Duodenal mucosa (tissue), 2 donors: ENCODE measurements around the gene KIF6.

Experiments
- H3K27ac ChIP-seq: one replicate; pipeline ENCODE4 v1.7.0; 2013; ENCODE audit warnings: low read depth, low read length
- H3K27me3 ChIP-seq, 2 donors: one replicate each; pipeline ENCODE4 v1.7.0; 2013; ENCODE audit warnings: low read length in 2 of 2, control low read depth in 1 of 2; ENCODE audit not compliant: insufficient read depth in 2 of 2, control insufficient read depth in 1 of 2
- H3K36me3 ChIP-seq, 2 donors: one replicate each; pipeline ENCODE4 v1.7.0; 2013; ENCODE audit warnings: low read length in 2 of 2, control low read depth in 1 of 2; ENCODE audit not compliant: insufficient read depth in 2 of 2, control insufficient read depth in 1 of 2
- H3K4me1 ChIP-seq, 2 donors: one replicate each; pipeline ENCODE4 v1.7.0; 2013; ENCODE audit warnings: low read length in 2 of 2, control low read depth in 1 of 2; ENCODE audit not compliant: insufficient read depth in 2 of 2, control insufficient read depth in 1 of 2
- H3K4me3 ChIP-seq, 2 donors: one replicate each; pipeline ENCODE4 v1.7.0; 2013; ENCODE audit warnings: low read length in 2 of 2, low read depth in 1 of 2
- H3K9ac ChIP-seq, 2 donors: one replicate each; pipeline ENCODE4 v1.7.0; 2013; ENCODE audit warnings: low read length in 2 of 2, low read depth in 1 of 2
- H3K9me3 ChIP-seq, 2 donors: one replicate each; pipeline ENCODE4 v1.7.0; 2013; ENCODE audit warnings: low read length in 2 of 2, control low read depth in 1 of 2; ENCODE audit not compliant: control insufficient read depth in 1 of 2

Gene KIF6

GRCh38 chr6:39576556-39577303, 148.5 kb downstream of the KIF6 start:
- Histone ChIP-seq H3K9me3 (no peaks in the 10 kb centered on the region), H3K27me3 (no peaks in the 10 kb centered on the region), H3K36me3 (no peaks in the 10 kb centered on the region), H3K9ac (no peak overlapping the region), H3K4me1 (no peaks in the 10 kb centered on the region), H3K4me3 (no peak overlapping the region), H3K27ac (no peak overlapping the region)

GRCh38 chr6:39574991-39575390, 150.2 kb downstream of the KIF6 start:
- Histone ChIP-seq H3K27ac (no peak overlapping the region), H3K9ac (no peak overlapping the region), H3K4me3 (no peak overlapping the region), H3K9me3 (no peaks in the 10 kb centered on the region), H3K4me1 (no peaks in the 10 kb centered on the region), H3K36me3 (no peaks in the 10 kb centered on the region), H3K27me3 (no peaks in the 10 kb centered on the region)

GRCh38 chr6:39573541-39573940, 151.7 kb downstream of the KIF6 start:
- Histone ChIP-seq H3K27ac (no peak overlapping the region), H3K27me3 (no peaks in the 10 kb centered on the region), H3K4me3 (no peak overlapping the region), H3K9ac (no peak overlapping the region), H3K36me3 (no peaks in the 10 kb centered on the region), H3K9me3 (no peaks in the 10 kb centered on the region), H3K4me1 (no peaks in the 10 kb centered on the region)

- no peak overlapping the region for H3K27ac ChIP-seq
- H3K9me3 ChIP-seq, result no peaks in the 10 kb centered on the region
- no peaks in the 10 kb centered on the region for H3K27me3 ChIP-seq
- H3K36me3 ChIP-seq, result no peaks in the 10 kb centered on the region
- no peaks in the 10 kb centered on the region for H3K4me1 ChIP-seq
- H3K9ac ChIP-seq, result no peak overlapping the region
- no peak overlapping the region for H3K4me3 ChIP-seq
These were observed 152.4 kb downstream of the KIF6 start for GRCh38 chr6:39572661-39573340.

GRCh38 chr6:39568896-39569295, 156.3 kb downstream of the KIF6 start:
- H3K27me3 ChIP-seq, result no peaks in the 10 kb centered on the region
- H3K9ac ChIP-seq, result no peak overlapping the region
- H3K36me3 ChIP-seq, result no peaks in the 10 kb centered on the region
- no peaks in the 10 kb centered on the region for H3K4me1 ChIP-seq
- H3K9me3 ChIP-seq, result no peaks in the 10 kb centered on the region
- H3K27ac ChIP-seq, result no peak overlapping the region
- no peak overlapping the region for H3K4me3 ChIP-seq

GRCh38 chr6:39567091-39567490, 158.1 kb downstream of the KIF6 start:
- no peaks in the 10 kb centered on the region for H3K27me3 ChIP-seq
- H3K4me3 ChIP-seq, result no peak overlapping the region
- H3K27ac ChIP-seq, result no peak overlapping the region
- H3K9me3 ChIP-seq, result no peaks in the 10 kb centered on the region
- H3K4me1 ChIP-seq, result no peaks in the 10 kb centered on the region
- H3K36me3 ChIP-seq, result no peaks in the 10 kb centered on the region
- no peak overlapping the region for H3K9ac ChIP-seq

GRCh38 chr6:39566456-39566855, 158.8 kb downstream of the KIF6 start:
- Histone ChIP-seq H3K27me3 (no peaks in the 10 kb centered on the region), H3K4me3 (no peak overlapping the region), H3K36me3 (no peaks in the 10 kb centered on the region), H3K27ac (no peak overlapping the region), H3K4me1 (no peaks in the 10 kb centered on the region), H3K9me3 (no peaks in the 10 kb centered on the region), H3K9ac (no peak overlapping the region)

GRCh38 chr6:39565956-39566355, 159.3 kb downstream of the KIF6 start:
- no peaks in the 10 kb centered on the region for H3K4me1 ChIP-seq
- no peaks in the 10 kb centered on the region for H3K36me3 ChIP-seq
- H3K4me3 ChIP-seq, result no peak overlapping the region
- H3K9me3 ChIP-seq, result no peaks in the 10 kb centered on the region
- no peaks in the 10 kb centered on the region for H3K27me3 ChIP-seq
- no peak overlapping the region for H3K27ac ChIP-seq
- no peak overlapping the region for H3K9ac ChIP-seq

- Histone ChIP-seq H3K27ac (no peak overlapping the region), H3K36me3 (no peaks in the 10 kb centered on the region), H3K4me1 (no peaks in the 10 kb centered on the region), H3K9me3 (no peaks in the 10 kb centered on the region), H3K4me3 (no peak overlapping the region), H3K9ac (no peak overlapping the region), H3K27me3 (no peaks in the 10 kb centered on the region)
These were observed 161.5 kb downstream of the KIF6 start for GRCh38 chr6:39563566-39564311.

GRCh38 chr6:39561536-39562266, 163.5 kb downstream of the KIF6 start:
- no peak overlapping the region for H3K4me3 ChIP-seq
- H3K36me3 ChIP-seq, result no peaks in the 10 kb centered on the region
- H3K27me3 ChIP-seq, result no peaks in the 10 kb centered on the region
- no peaks in the 10 kb centered on the region for H3K9me3 ChIP-seq
- no peak overlapping the region for H3K27ac ChIP-seq
- no peaks in the 10 kb centered on the region for H3K4me1 ChIP-seq
- no peak overlapping the region for H3K9ac ChIP-seq
